Natural killer cell treated with Interleukin-12 subunit alpha and Interleukin-12 subunit beta and Interleukin-15 and Interleukin-18, amount 100 ng/mL, for 72 hours (primary cell): ENCODE data around the gene SMAP1. TPM values are rescaled to one million over a fixed set of nuclear protein-coding genes. Genes with fewer than 3 reads are reported as not detected.

Source experiments
- ATAC-seq, 2 donors: fragments of 150-1000 bp; cut with Tn5 transposase in 1 of 2; sonication (Bioruptor Pico), chemical (Tn5 transposase) in 1 of 2; 2 replicates each; pipeline ENCODE4 v1.10.0; 2021
- DNase-seq: peaks from one replicate; pipeline ENCODE4 v3.0.0; 2022; ENCODE audit warnings: low spot score
- H3K27ac Mint-ChIP-seq, 2 donors: 1 replicate in 1 of 2; 2 replicates in 1 of 2; pipeline ENCODE4 v1.8.0; 2022; ENCODE audit warnings: mixed read lengths in 2 of 2, mild to moderate bottlenecking in 1 of 2, moderate library complexity in 1 of 2
- H3K27me3 Mint-ChIP-seq, 2 donors: 1 replicate in 1 of 2; 2 replicates in 1 of 2; pipeline ENCODE4 v1.8.0; 2022; ENCODE audit warnings: mixed read lengths in 2 of 2
- H3K36me3 Mint-ChIP-seq: one replicate; pipeline ENCODE4 v1.8.0; 2022; ENCODE audit warnings: mixed read lengths
- H3K4me1 Mint-ChIP-seq, 2 donors: 1 replicate in 1 of 2; 2 replicates in 1 of 2; pipeline ENCODE4 v1.8.0; 2022; ENCODE audit warnings: low read depth in 2 of 2, mixed read lengths in 2 of 2, mild to moderate bottlenecking in 1 of 2
- H3K4me3 Mint-ChIP-seq: one replicate; pipeline ENCODE4 v1.8.0; 2022; ENCODE audit warnings: mixed read lengths
- H3K9me3 Mint-ChIP-seq: 2 replicates; pipeline ENCODE4 v1.8.0; 2022; ENCODE audit warnings: mixed read lengths
- total RNA-seq, 2 donors: library from RNA; stranded (reverse); gene quantifications; one replicate each; pipeline ENCODE4 v1.2.3, GENCODE V29; 2022

The SMAP1 gene
- 10 to 100 TPM; 22.1 to 30.6 TPM for total RNA-seq

DNA sequence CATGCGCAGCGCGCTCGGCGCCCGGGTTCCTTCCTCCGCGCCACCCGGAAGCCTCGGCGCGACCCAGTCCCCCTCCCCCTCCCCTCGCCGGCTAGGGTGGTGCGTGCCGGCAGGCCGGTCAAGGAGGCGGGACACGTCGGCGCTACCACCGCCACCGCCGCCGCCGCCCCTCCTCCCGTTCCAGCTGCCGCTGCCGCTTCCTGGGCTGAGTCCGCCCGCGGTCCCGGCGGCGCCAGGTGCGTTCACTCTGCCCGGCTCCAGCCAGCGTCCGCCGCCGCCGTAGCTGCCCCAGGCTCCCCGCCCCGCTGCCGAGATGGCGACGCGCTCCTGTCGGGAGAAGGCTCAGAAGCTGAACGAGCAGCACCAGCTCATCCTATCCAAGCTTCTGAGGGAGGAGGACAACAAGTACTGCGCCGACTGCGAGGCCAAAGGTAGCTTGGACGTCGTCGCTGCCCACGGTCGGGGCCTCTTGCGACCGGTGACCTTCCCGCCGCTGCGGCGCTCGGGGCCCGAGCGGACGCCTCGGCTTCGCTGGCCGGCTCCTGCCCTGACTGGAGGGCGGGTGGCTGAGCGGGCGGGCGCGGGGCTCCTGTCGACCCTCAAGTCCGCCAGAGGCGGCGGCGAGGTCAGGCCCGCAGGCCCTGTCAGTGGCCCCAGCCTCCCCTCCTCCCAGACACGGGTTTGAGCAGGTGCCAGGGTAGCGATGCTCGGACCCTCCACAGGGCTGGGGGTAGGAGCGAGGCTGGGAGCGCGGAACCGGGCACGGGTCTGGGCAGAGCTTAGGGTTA lies at the start of gene SMAP1:
TSS of gene SMAP1 (plus strand) at position 173 of the 788 bp plus-strand sequence. CDS start at position 314, 141 bp downstream.
- DNase-seq: peak; percentile 98
- Mint-ChIP-seq H3K27me3 (peaks cover 0 to 9% of the 10 kb centered on the region in 2 donors), H3K4me3 (peak within 1 kb of the TSS; percentile 95), H3K27ac (peak within 1 kb of the TSS; percentile 82 to 96), H3K36me3 (no peaks in the 10 kb centered on the region), H3K9me3 (no peaks in the 10 kb centered on the region), H3K4me1 (peaks cover 49 to 52% of the 10 kb centered on the region in 2 donors)
- peak; percentile 98 to 100 for ATAC-seq

DNA sequence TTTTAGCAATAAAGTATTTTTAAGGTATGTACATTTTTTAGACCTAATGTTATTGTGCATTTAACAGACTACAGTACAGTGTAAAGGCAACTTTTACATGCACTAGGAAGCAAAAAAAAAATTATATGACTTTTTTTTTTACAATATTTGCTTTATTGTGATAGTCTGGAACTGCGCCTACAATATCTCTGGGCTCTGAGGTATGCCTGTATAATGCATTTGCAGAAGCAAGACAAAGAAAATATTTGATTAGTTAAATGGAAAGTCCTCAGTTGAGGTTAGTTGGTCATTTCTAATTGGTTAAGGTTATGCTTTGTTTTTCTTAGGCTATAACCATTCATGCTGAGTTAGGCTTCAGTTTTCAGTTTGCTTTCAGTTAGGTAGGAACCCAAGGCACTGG lies 46.9 kb upstream of the SMAP1 start:
- no peak for ATAC-seq
- peaks cover 0 to 9% of the 10 kb centered on the region in 2 donors for H3K27me3 Mint-ChIP-seq
- DNase-seq: no peak
- no peaks in the 10 kb centered on the region for H3K36me3 Mint-ChIP-seq
- no peaks in the 10 kb centered on the region for H3K9me3 Mint-ChIP-seq
- H3K27ac Mint-ChIP-seq: no peak overlapping the region
- H3K4me1 Mint-ChIP-seq: no peaks in the 10 kb centered on the region
- no peak overlapping the region for H3K4me3 Mint-ChIP-seq

DNA sequence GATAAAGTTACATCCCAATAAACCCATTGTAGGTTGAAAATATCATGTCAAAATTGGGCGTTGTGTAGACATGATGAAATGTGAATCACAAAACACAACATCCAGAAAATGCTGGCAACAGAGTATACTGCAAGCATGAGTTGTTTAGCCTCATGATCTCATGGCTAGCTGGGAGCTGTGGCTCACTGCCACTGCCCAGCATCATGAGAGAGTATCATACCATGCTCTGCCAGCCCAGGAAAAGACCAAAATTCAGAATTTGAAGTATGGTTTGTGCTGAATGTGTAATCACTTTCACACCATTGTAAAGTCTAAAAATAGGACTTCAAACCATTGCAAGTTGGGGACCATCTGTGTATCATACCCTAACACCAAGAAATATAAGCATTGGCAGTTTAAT lies 45.2 kb upstream of the SMAP1 start:
- H3K4me3 Mint-ChIP-seq: no peak overlapping the region
- ATAC-seq: no peak
- DNase-seq: no peak
- no peak overlapping the region for H3K27ac Mint-ChIP-seq
- no peaks in the 10 kb centered on the region for H3K36me3 Mint-ChIP-seq
- H3K4me1 Mint-ChIP-seq: no peaks in the 10 kb centered on the region
- no peaks in the 10 kb centered on the region for H3K9me3 Mint-ChIP-seq
- H3K27me3 Mint-ChIP-seq: peaks cover 0 to 5% of the 10 kb centered on the region in 2 donors

DNA sequence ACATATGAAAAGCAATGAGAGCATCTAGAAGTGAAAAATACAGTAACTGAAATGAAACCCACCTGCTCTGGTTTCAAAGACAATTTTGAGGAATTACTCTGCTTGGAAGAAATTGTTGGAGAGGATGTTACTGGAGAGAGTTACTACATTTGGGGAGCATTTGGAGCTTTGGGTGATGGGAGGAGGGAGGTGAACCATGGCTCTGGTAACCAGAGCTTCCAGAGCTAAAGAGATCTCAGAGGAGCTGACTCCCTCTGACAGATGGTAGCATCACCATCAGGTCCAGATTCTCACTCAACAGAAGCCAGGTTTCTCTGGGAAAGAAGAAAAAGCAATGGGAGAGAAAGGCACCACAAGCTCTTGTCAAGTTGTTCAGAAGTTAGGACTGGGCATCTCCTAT lies 42.2 kb upstream of the SMAP1 start:
- H3K27ac Mint-ChIP-seq: no peak overlapping the region
- H3K4me1 Mint-ChIP-seq: no peaks in the 10 kb centered on the region
- H3K9me3 Mint-ChIP-seq: no peaks in the 10 kb centered on the region

DNA sequence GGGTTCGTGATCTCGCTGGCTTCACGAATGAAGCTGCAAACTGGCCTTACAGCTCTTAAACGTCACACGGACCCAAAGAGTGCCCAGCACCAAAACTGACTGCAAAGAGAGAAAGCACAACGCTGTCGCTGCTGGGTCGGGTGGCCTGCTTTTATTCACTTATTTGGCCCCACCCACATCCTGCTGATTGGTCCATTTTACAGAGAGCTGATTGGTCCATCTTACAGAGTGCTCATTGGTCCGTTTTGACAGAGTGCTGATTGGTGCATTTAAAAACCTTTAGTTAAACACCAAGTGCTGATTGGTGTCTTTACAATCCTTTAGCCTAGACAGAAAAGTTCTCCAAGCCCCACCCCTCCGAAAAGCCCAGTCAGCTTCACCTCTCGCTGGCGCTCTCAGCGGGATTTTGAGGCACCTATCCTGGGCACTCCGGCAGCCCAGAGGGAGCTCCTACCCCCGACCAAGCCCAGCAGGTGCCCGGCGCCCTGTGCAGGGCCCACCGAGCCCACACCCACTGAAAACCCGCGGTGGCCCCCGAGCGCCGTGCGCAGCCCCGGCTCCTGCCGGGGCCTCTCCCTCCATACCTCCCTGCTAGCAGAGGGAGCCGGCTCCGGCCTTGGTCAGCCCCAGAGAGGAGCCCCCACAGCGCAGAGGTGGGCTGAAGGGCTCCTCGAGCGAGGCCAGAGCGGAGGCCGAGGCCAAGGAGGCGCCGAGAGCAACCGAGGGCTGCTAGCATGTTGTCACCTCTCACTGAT lies 40.0 kb upstream of the SMAP1 start:
- ATAC-seq: no peak
- H3K27me3 Mint-ChIP-seq: peaks cover 4 to 6% of the 10 kb centered on the region in 2 donors
- H3K4me1 Mint-ChIP-seq: no peaks in the 10 kb centered on the region
- no peak overlapping the region for H3K4me3 Mint-ChIP-seq
- no peak for DNase-seq
- no peak overlapping the region for H3K27ac Mint-ChIP-seq
- no peaks in the 10 kb centered on the region for H3K9me3 Mint-ChIP-seq
- no peaks in the 10 kb centered on the region for H3K36me3 Mint-ChIP-seq

More for the DNA sequence above, 42.2 kb upstream of the SMAP1 start:
- DNase-seq (no peak), ATAC-seq (no peak)
- peaks cover 0 to 5% of the 10 kb centered on the region in 2 donors for H3K27me3 Mint-ChIP-seq
- no peaks in the 10 kb centered on the region for H3K36me3 Mint-ChIP-seq
- no peak overlapping the region for H3K4me3 Mint-ChIP-seq

DNA sequence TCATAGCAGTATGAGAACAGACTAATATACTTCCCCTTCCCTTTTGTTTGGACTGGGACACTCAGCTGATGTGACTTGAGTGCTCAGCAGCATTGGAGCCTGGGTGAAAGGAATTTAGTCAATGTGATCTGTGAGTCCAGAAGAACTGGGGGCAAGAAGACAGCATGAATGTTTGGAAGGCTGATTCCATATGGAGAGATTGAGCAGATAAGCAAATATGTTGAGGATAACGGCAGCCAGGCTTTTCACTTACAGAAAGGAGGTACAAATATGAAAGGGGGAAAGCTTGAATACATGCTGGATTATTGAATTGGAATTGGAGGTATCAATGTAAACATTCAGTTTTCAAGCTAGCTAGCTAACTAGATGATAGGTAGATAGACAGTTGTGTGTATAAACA lies 37.8 kb upstream of the SMAP1 start:
- no peaks in the 10 kb centered on the region for H3K9me3 Mint-ChIP-seq
- peaks cover 4 to 6% of the 10 kb centered on the region in 2 donors for H3K27me3 Mint-ChIP-seq
- H3K4me3 Mint-ChIP-seq: no peak overlapping the region
- H3K4me1 Mint-ChIP-seq: no peaks in the 10 kb centered on the region
- no peak for ATAC-seq
- no peak overlapping the region for H3K27ac Mint-ChIP-seq
- H3K36me3 Mint-ChIP-seq: no peaks in the 10 kb centered on the region
- no peak for DNase-seq

DNA sequence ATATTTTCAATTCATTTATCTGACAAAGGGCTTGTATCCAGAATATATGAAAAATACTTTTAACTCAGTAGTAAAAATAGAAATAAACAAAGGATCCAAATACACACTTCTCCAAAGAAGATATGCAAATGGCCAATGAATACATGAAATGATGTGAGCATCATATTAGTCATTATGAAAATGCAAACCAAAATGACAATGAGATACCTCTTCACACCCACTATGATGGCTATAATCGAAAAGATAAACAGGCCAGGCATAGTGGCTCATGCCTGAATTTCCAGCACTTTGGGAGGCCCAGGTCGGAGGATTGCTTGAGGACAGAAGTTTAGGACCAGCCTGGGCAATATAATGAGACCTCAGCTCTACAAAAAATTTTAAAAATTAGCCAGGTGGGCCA lies 33.8 kb upstream of the SMAP1 start:
- H3K27ac Mint-ChIP-seq: no peak overlapping the region
- H3K27me3 Mint-ChIP-seq: peaks cover 6% of the 10 kb centered on the region in 2 donors
- no peaks in the 10 kb centered on the region for H3K9me3 Mint-ChIP-seq
- no peak for DNase-seq
- no peaks in the 10 kb centered on the region for H3K36me3 Mint-ChIP-seq
- no peak for ATAC-seq
- no peaks in the 10 kb centered on the region for H3K4me1 Mint-ChIP-seq
- H3K4me3 Mint-ChIP-seq: no peak overlapping the region

DNA sequence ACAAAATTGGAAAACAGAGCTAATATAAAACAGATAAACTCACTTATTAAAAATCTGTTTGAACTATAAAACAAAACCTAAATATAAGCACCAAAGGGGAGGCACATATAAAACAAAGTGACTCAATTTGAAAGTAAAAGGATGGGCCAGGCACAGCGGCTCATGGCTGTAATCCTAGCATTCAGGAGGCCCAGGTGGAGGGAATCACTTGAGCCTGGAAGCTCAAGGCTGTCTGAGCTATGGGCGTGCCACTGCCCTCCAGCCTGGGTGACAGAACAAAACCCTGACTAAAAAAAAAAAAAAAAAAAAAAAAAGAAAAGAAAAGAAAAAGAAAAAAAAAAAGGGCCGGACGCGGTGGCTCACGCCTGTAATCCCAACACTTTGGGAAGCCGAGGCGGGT lies 31.1 kb upstream of the SMAP1 start:
- H3K27ac Mint-ChIP-seq: no peak overlapping the region
- ATAC-seq: no peak
- no peaks in the 10 kb centered on the region for H3K4me1 Mint-ChIP-seq
- no peaks in the 10 kb centered on the region for H3K36me3 Mint-ChIP-seq
- no peaks in the 10 kb centered on the region for H3K9me3 Mint-ChIP-seq
- no peak for DNase-seq
- H3K27me3 Mint-ChIP-seq: peaks cover 0 to 7% of the 10 kb centered on the region in 2 donors
- no peak overlapping the region for H3K4me3 Mint-ChIP-seq

DNA sequence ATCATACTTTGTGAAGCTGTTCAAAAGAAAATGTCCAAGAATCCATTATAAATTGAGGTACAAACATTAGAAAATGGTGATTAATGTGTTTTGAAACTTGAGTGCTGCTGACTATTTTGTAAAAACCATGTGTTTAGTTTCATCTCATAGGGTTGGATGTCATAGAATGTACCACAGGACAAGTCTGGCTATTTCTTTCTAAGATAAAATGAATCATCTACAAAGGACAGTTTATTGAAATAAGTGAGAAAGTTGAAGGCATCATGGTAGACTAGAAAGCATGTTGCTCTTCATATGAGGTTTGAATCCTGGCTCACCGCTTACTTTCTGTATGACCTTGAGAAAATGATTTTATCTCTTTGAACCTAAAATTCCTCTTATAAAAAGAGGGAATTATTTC lies 29.2 kb upstream of the SMAP1 start:
- Mint-ChIP-seq H3K36me3 (no peaks in the 10 kb centered on the region), H3K4me1 (no peaks in the 10 kb centered on the region), H3K4me3 (no peak overlapping the region), H3K9me3 (no peaks in the 10 kb centered on the region), H3K27me3 (peaks cover 0 to 8% of the 10 kb centered on the region in 2 donors), H3K27ac (no peak overlapping the region)
- ATAC-seq (no peak), DNase-seq (no peak)

DNA sequence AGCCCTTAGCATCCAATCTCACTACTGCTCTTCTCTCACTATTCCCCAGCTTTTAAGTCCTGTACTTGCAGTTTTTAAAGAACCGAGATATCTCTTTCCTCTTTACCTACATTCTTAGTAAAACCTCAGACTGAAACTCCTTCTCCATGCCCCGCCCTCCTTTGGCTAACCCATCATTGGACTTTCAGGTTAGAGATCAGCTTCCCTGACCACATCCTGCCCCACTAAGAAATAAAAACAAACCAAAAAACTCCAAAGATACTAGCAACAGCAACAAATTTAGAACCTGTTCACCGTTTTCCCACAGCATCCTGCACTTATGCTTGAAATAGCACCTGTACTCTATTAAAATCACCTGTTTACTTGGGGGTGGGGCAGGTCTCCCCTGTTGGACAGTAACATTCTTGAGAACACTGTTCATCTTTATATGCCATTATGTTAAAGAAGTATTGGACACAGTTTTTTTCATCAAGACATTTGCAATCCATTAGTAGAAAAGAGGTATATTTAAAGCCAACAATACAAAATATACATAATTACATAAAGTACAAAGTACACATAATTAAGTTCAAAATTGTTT lies 16.3 kb upstream of the SMAP1 start:
- no peak for DNase-seq
- peak overlapping the region; percentile 7 for H3K4me3 Mint-ChIP-seq
- peaks cover 0 to 3% of the 10 kb centered on the region in 2 donors for H3K27me3 Mint-ChIP-seq
- no peaks in the 10 kb centered on the region for H3K36me3 Mint-ChIP-seq
- peak; percentile 67 to 69 for ATAC-seq
- H3K27ac Mint-ChIP-seq: no peak overlapping the region
- H3K4me1 Mint-ChIP-seq: peaks cover 5 to 10% of the 10 kb centered on the region in 2 donors
- no peaks in the 10 kb centered on the region for H3K9me3 Mint-ChIP-seq

DNA sequence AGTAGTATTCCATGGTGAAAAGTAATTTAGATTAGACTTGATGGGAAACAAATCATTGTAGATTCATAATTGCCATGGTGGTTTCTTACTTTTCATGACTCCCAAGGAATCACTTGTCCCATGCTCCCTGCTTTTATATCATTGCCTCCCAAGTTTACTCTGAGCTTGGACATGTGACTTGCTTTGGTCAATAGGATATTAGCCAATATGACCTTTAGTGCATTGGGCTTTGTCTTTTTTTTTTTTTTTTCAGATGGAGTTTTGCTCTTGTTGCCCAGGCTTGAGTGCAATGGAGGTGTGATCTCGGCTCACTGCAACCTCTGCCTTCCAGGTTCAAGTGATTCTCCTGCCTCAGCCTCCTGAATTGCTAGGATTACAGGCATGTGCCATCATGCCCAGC lies 15.5 kb upstream of the SMAP1 start:
- Mint-ChIP-seq H3K36me3 (no peaks in the 10 kb centered on the region), H3K4me1 (peaks cover 5 to 10% of the 10 kb centered on the region in 2 donors), H3K4me3 (no peak overlapping the region), H3K27me3 (peaks cover 0 to 3% of the 10 kb centered on the region in 2 donors), H3K9me3 (no peaks in the 10 kb centered on the region), H3K27ac (no peak overlapping the region)
- DNase-seq (no peak), ATAC-seq (no peak)

DNA sequence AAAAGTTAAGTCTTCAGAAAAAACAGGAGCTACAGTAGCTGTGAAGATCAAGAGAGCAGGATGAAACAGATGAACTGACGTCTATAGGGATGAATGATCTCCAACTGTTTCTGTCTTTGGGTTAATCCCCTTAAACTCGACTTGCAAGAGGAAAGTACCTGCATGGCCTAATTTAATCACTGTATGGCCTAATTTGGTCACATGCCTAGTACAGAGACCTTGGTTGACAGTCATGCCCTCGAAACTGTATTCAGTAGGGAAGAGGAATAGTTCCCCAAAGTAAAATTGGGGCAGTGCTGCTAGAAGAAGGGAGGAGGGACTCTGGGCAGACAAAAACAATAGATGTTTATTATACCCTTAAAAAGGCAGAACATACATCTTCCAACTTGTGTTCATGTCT lies 10.0 kb upstream of the SMAP1 start:
- no peak for DNase-seq
- H3K36me3 Mint-ChIP-seq: no peaks in the 10 kb centered on the region
- peaks cover 18 to 22% of the 10 kb centered on the region in 2 donors for H3K27me3 Mint-ChIP-seq
- no peak for ATAC-seq
- H3K4me3 Mint-ChIP-seq: no peak overlapping the region
- no peaks in the 10 kb centered on the region for H3K9me3 Mint-ChIP-seq
- H3K27ac Mint-ChIP-seq: no peak overlapping the region
- H3K4me1 Mint-ChIP-seq: no peaks in the 10 kb centered on the region

DNA sequence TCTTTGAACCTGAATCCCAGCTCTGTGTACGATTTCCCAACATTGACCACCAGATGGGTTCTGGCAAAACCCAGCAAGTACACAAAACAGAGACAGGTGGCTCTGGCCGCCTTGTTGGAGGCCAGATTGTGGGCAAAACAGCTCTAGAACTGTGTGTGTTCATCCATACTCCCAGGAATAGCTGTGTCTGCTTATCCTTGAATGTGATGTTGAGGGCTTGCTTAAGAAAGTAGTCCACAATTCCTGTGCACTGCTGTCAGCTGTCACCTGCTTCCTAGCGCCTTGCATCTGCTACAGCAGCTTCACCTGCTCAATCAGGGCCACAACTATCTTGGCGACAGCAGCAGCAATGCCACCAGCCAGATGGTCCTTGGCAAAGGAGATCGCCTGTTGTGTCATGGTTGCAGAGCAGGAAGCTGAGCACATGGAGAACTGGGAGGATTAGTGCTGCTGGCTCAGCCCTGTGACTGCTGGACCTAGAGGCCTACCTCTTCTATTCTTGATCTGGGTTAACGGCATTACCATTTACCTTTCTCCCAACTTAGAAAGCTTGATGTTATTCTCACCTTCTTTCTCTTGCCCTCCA lies 3.7 kb upstream of the SMAP1 start:
- DNase-seq: no peak
- Mint-ChIP-seq H3K36me3 (no peaks in the 10 kb centered on the region), H3K27me3 (peaks cover 22% of the 10 kb centered on the region in 2 donors), H3K27ac (no peak overlapping the region), H3K9me3 (no peaks in the 10 kb centered on the region), H3K4me1 (peaks cover 14 to 19% of the 10 kb centered on the region in 2 donors), H3K4me3 (no peak overlapping the region)
- ATAC-seq: no peak
